Non-pigmented ciliary epithelial cell (primary cell): ENCODE results near the gene NCDN.
"Not testable (repeated sequence)": the region's sequence is repeated elsewhere in the genome, so short reads cannot be mapped to it uniquely, and the experiment has no call there.

Experiments
- DNase-seq: peaks from one replicate; pipeline ENCODE4 v3.0.0-alpha.2; 2010; ENCODE audit warnings: low read depth

The NCDN gene

GRCh38 chr1:35571263-35571662, 13.7 kb downstream of the NCDN start:
- DNase-seq: no peak

GRCh38 chr1:35572296-35572695, 14.7 kb downstream of the NCDN start:
- DNase-seq: no peak

GRCh38 chr1:35573198-35574124, 15.9 kb downstream of the NCDN start, which contains the start of gene TFAP2E:
Gene TFAP2E (plus strand): TSS chr1:35573314. CDS start chr1:35573578, 264 bp downstream.
- DNase-seq: no peak

- no peak for DNase-seq
These were observed 16.6 kb downstream of the NCDN start for GRCh38 chr1:35574125-35574654.

- no peak for DNase-seq
These were observed 17.2 kb downstream of the NCDN start for GRCh38 chr1:35574655-35575415.

- DNase-seq: no peak
These were observed 17.9 kb downstream of the NCDN start for GRCh38 chr1:35575416-35575958.

DNA sequence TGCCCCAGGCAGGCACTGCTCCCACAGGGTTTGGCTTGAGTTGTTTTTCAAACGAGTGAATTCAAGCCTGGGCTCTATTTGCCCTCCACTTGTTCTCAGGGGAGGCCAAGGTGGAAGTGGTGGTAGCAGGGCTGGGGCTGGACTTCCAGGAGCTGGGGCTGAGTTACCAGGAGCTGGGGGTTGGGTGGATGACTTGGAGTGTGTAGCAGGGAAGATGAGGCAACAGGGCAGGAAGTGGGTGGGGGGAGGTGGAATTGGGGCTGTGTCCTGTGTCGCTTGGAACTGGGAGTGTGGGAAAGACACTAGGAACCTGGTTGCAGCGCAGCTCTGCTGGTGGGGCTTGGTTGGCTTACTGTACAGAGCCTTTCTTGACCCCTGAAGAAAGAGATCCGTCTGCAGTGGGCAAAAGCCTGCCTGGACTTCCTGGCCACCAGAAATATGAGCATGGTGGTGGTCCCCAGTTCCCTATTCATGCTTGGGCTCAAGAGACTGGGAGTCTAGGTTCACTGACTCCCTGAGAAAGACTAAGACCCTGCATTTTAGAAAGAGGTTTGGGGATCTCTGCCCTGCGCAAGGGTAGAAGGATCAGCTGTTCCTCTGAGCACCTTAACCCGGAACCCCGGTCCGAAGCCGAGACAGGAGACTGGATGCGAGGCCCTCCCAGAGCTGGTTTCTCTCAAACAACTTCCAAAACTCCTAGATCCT, 18.6 kb downstream of the NCDN start:
- no peak for DNase-seq

DNA sequence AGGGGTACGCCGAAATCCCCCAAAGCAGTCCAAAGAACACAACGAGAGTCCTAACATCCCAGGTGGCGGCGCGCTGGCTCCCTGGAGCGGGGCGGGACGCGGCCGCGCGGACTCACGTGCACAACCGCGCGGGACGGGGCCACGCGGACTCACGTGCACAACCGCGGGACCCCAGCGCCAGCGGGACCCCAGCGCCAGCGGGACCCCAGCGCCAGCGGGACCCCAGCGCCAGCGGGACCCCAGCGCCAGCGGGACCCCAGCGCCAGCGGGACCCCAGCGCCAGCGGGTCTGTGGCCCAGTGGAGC, 19.1 kb downstream of the NCDN start:
- not testable (repeated sequence) for DNase-seq

GRCh38 chr1:35577071-35577998, 19.7 kb downstream of the NCDN start:
- DNase-seq: no peak

DNA sequence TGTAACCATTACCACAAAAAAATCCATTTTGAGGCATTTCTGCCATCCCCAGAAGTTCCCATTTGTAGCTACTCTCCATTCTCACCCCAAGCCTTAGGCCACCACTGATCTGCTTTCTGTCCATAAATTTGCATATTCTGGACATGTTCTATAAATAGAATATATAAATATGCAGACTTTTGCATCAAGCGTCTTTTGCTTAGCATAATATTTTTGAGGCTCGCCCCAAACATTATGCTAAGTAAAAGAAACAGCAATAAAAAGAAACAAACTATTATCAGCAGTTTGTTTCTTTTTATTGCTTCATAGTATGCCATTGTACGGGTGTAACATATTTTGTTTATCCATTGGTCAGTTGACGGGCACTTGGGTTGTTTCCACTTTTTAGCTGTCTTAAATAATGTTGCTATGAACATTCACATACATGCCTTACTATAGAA, 23.4 kb downstream of the NCDN start:
- no peak for DNase-seq

GRCh38 chr1:35581621-35582020, 24.0 kb downstream of the NCDN start:
- DNase-seq: not testable (repeated sequence)

- no peak for DNase-seq
These were observed 27.7 kb downstream of the NCDN start for GRCh38 chr1:35585281-35585680.

- not testable (repeated sequence) for DNase-seq
These were observed 28.2 kb downstream of the NCDN start for GRCh38 chr1:35585805-35586204.

GRCh38 chr1:35586808-35587207, 29.2 kb downstream of the NCDN start:
- DNase-seq: no peak

DNA sequence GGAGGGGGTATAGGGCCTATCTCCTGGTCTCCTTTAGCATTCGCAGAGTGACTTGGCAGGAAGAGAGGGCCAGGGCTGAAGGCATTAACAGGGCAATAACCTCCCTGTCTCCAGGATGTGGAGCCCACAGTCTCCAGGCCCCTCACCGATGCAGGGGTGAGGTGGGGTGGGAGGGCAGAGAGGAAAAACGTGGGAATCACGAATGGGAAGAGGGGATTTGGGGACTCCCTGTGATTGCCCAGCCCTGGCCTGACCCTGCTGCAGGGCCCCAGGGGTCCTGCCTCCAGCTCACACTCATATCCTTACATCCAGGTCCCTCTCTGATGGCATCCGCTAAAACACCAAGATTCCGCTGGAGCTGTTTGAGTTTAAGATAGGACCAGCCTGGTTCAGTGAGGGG, 30.1 kb downstream of the NCDN start:
- DNase-seq: no peak

GRCh38 chr1:35588197-35588910, 30.8 kb downstream of the NCDN start:
- no peak for DNase-seq

DNA sequence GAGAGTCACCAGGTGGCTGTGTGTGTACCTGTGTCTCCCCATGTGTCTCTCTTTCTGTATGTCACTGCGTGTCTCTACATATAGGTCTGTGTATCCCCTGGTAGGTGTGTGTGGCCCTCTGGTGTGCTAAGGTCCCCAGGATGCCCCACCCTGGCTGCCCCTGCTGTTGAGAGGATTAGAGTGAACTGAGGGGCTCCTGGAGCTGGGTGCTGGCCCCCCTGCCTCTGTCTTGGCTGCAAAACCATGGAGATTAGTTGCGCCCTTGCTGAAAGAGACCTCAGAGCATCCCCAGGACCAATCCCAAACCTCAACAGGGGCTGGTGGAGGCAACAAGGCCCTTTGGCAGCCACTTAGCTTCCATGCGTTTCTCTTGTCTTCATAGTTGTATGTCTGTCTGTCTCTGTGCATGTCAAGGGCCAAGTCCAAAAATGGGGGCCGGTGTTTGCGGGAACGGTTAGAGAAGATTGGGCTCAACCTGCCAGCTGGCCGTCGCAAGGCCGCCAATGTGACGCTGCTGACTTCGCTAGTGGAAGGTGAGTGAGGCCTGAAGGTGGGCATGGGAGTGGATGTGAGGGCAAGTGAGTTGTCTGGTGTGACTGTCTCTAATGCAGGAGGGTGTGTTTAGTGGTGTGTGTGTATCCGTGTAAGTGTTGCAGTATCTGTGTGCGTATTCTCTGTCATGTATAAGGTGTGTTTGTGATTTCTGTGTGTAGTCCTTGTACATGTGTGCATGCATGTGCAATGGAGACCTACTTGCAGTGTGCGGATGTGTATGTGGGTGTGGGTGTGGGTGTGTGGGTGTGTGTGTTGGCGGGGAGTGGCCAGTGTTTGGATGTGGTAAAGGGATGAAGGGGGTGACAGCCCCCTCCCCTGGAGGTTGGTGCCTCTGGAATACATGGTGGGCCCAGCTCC, 32.2 kb downstream of the NCDN start:
- DNase-seq: no peak

DNA sequence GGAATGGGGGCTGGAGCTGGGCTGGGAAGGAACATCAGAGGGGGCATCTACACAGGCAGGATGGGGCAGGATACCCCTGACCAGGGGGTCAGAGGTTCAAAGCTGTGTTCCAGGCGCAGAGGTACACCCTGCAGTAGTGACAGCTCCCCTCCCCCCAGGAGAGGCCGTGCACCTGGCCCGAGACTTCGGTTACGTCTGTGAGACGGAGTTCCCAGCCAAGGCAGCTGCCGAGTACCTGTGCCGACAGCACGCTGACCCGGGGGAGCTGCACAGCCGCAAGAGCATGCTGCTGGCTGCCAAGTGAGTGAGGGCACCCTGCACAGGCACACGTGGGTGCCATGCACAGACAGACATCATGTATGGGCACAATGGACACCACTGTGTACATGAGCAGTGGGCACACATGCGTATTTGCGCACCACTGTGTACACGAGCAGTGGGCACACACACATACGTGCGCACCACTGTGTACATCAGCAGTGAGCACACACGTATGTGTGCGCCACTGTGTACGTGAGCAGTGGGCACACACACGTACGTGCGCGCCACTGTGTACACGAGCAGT, 33.0 kb downstream of the NCDN start:
- no peak for DNase-seq

DNA sequence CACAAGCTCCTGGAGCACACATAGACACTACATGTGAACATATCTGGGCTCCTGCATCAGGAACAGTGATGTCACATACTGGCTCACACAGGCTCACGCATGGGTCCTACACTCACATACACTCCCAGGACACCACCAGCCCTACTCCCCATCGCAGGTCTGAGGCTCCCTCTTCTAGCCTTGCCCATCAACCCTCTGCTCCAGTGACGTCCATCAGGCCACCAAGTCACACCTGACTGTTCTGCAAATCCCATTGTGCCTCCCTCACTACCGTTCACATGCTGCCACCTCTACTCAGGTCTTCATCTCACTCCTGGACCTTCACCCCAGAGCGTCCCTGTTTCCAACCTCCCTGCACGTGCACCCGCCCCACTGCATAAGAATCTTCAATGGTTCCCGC, 33.6 kb downstream of the NCDN start:
- no peak for DNase-seq
